NCI-H2227 treated with DMSO at 0.1 percent for 48 hours (cell line): ENCODE data around the gene MERTK.
"Not testable (repeated sequence)": the region's sequence is repeated elsewhere in the genome, so short reads cannot be mapped to it uniquely, and the experiment has no call there.

Source experiments
- DNase-seq: peaks from one replicate; lab custom pipeline; 2025; lab: John Stamatoyannopoulos, UW

The MERTK gene

GRCh38 chr2:111909997-111910396 is 11.6 kb downstream of the MERTK start:
- DNase-seq = not testable (repeated sequence)

- DNase-seq = no peak
These were observed 12.3 kb downstream of the MERTK start for GRCh38 chr2:111910609-111911277.

GRCh38 chr2:111911295-111911977 is 13.0 kb downstream of the MERTK start:
- not testable (repeated sequence) for DNase-seq

- DNase-seq = no peak
These were observed 14.1 kb downstream of the MERTK start for GRCh38 chr2:111912547-111912946.

- no peak for DNase-seq
These were observed 18.7 kb downstream of the MERTK start for GRCh38 chr2:111917106-111917505.

GRCh38 chr2:111918383-111918806 is 20.0 kb downstream of the MERTK start:
- no peak for DNase-seq

GRCh38 chr2:111919365-111919764 is 21.0 kb downstream of the MERTK start:
- DNase-seq = no peak

GRCh38 chr2:111919794-111920608 is 21.6 kb downstream of the MERTK start:
- no peak for DNase-seq

- no peak for DNase-seq
These were observed 24.9 kb downstream of the MERTK start for GRCh38 chr2:111923276-111923804.

- DNase-seq = no peak
These were observed 26.3 kb downstream of the MERTK start for GRCh38 chr2:111924617-111925107.

GRCh38 chr2:111927723-111928122 is 29.3 kb downstream of the MERTK start:
- no peak for DNase-seq

- no peak for DNase-seq
These were observed 32.0 kb downstream of the MERTK start for GRCh38 chr2:111930409-111930808.

- no peak for DNase-seq
These were observed 32.5 kb downstream of the MERTK start for GRCh38 chr2:111930875-111931274.

GRCh38 chr2:111932841-111933291 is 34.5 kb downstream of the MERTK start:
- no peak for DNase-seq

- not testable (repeated sequence) for DNase-seq
These were observed 35.5 kb downstream of the MERTK start for GRCh38 chr2:111933900-111934299.

GRCh38 chr2:111936881-111937280 is 38.5 kb downstream of the MERTK start:
- DNase-seq = no peak

GRCh38 chr2:111938392-111938791 is 40.0 kb downstream of the MERTK start:
- no peak for DNase-seq

- no peak for DNase-seq
These were observed 42.2 kb downstream of the MERTK start for GRCh38 chr2:111940333-111941196.

GRCh38 chr2:111941531-111941930 is 43.1 kb downstream of the MERTK start:
- no peak for DNase-seq

- no peak for DNase-seq
These were observed 46.3 kb downstream of the MERTK start for GRCh38 chr2:111944531-111945210.
